ENCODE measurements around the gene KRTAP20-2.

The KRTAP20-2 gene

DNA sequence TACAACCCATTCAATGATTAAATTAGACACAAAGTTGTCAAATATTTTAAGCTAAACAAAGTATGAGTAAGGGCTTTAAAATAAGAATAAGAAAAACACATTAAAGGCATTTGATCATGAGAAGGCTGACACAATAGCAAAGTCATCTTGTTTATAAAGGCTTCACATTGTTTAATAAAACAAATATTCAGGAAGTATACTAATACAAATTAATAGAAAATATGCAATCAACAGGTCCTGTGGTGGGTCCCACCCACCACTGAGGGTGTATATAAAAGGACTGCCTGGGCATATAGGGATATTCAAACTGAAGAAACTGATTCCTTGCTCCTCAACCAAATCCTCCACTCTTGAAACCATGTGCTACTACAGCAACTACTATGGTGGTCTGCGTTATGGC, at the start of gene KRTAP20-2:
Gene KRTAP20-2, plus strand, starts transcription at position 301 of the 400 bp plus-strand sequence. Its CDS starts 58 bp downstream, at position 359.
- no peak for DNase-seq

DNA sequence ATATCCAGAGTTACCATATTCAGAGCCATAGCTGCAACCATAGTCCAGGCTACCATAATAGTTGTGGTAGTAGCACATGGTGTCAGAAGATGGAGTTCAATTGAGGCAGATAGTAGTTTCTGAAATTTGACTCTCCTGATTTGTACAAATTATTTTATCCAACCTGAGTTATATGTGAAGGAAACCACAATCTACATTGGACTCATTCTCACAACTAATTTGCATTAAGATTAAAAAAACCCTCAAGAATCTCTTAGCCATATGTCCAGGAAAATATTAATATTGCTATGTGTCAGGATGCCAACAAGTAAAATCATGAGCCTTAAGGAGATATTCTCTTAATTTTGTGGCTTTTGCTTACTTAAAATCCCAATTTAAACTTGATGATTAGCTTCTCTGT, 44.7 kb upstream of the KRTAP20-2 start, which contains the start of gene KRTAP22-2:
Gene KRTAP22-2, minus strand, starts transcription at position 101 of the 400 bp plus-strand sequence.
- no peak for DNase-seq

DNA sequence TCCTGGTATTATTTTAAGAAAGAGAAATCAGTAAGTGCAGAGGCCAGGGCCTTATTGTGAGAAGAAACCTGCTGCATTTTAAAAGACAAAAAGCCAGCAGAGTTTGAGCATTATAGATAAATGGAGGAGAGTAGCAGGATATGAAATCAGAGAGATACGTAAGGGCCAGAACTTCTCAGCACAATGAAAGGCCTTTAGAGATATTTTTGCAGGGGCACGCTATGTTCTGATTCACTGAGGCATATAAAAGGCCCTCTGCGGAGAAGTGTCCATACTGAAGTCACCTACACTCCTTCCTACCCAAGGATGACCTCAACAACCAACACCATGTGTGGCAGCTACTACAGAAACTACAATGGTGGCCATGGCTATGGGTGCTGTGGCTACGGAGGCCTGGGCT, 42.9 kb upstream of the KRTAP20-2 start, which contains the start of gene KRTAP6-3:
Gene KRTAP6-3, plus strand, starts transcription at position 301 of the 400 bp plus-strand sequence. Its CDS starts 6 bp downstream, at position 307.
- no peak for DNase-seq

GRCh38 chr21:30598802-30599201, 36.2 kb upstream of the KRTAP20-2 start, which contains the start of gene KRTAP6-2:
Gene KRTAP6-2 (minus strand): TSS chr21:30598902. CDS start chr21:30598874, 28 bp downstream.
- no peak for DNase-seq

- DNase-seq = no peak
Measured at GRCh38 chr21:30600787-30601186, 34.2 kb upstream of the KRTAP20-2 start, which contains the start of gene KRTAP22-1. Gene KRTAP22-1 (plus strand): TSS chr21:30601087.

DNA sequence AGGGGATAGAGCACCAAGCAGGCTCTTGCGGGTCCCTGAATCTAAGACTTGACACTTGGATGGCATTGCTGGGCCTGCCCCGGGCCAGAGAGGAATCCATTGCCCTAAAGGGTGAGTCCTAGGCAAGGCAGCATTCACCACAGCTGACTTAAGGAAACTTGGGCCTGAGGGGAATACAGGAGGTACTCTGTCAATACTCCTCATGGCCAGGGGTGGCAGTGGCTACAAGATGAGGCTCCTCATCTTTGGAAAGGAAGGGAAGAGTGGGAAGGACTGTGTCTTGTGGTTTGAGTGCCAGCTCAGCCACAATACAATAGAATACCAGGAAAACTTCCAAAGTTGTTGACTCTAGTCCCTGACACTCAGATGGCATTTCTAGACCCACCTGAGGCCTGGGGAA, 29.0 kb upstream of the KRTAP20-2 start:
- no peak for DNase-seq

DNA sequence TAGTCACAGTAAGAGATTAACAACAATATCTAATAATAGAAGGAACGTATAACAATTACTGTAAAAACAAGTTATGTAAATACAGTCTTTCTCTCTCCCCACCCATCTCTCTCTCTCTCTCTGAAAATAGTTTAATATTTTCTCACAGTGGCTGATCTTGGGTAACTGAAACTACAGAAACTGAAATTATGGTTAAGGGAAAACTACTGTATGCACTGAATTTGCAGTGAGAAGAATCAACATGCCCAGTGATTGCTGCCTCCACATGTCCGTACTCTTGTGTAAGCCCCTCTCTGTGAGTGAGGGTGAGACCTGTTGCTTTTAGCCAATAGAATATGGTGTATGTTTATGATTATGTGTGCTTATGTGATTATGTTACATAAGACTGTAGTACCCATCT, 22.9 kb upstream of the KRTAP20-2 start:
- DNase-seq = no peak

DNA sequence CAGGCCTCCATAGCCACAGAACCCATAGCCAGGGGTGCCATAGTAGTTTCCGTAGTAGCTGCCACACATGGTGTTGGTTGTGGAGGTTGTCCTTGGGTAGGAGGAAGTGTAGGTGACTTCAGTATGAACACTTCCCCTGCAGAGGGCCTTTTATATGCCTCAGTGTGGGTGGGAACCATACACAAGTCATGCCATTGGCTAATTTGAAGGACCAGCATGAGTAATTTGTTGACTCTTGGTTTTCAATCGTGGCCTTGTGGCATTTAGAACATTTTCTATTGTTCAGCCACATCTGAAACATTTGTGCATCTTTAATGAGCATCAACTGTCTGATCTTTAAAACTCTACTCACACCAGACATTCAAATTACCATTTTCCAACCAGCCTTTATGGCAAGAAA, 21.2 kb upstream of the KRTAP20-2 start, which contains the start of gene KRTAP6-1:
Gene KRTAP6-1, minus strand, starts transcription at position 95 of the 400 bp plus-strand sequence. Its CDS starts 26 bp downstream, at position 69.
- DNase-seq = no peak

DNA sequence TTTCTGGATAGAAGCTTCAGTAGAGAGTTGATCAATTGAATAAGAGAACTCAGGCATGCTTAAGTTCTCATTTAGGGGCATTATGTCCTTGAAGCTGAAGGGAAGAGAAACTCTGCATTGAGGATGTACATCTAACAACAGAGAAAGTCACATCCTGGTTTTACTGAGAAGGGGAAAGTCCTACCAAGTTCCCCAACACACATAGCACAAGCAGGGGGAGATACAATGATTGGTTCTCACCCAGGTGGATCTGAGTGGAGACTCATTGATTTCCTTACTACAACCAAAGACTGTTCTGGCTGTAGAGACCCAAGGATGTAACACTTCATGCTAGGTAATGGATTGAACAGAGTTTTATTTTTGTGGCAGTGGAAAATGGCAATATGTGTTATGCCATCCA, 19.8 kb upstream of the KRTAP20-2 start:
- DNase-seq = no peak

DNA sequence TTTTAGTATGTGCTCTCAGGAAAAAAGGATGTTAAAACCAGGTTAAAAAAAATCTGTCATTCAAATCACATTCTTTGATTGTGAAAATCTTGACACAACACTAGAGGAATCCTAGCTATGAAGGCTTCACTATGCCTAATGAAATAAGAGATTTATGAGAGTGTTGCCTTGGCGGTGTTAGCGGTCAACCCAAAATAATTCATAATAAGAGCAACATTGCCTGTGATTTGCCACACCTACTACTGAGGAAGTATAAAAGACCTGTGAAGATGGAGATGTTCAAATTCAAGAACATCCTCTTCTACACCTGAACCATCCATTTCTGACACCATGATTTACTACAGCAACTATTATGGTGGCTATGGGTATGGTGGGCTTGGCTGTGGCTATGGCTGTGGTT, 18.9 kb upstream of the KRTAP20-2 start, which contains the start of gene KRTAP20-1:
Gene KRTAP20-1, plus strand, starts transcription at position 301 of the 400 bp plus-strand sequence. Its CDS starts 30 bp downstream, at position 331.
- DNase-seq = no peak

GRCh38 chr21:30620080-30620479, 14.9 kb upstream of the KRTAP20-2 start:
- no peak for DNase-seq

GRCh38 chr21:30620522-30620921, 14.5 kb upstream of the KRTAP20-2 start, which contains the start of gene KRTAP20-4:
Gene KRTAP20-4 (plus strand): TSS chr21:30620627.
- no peak for DNase-seq

DNA sequence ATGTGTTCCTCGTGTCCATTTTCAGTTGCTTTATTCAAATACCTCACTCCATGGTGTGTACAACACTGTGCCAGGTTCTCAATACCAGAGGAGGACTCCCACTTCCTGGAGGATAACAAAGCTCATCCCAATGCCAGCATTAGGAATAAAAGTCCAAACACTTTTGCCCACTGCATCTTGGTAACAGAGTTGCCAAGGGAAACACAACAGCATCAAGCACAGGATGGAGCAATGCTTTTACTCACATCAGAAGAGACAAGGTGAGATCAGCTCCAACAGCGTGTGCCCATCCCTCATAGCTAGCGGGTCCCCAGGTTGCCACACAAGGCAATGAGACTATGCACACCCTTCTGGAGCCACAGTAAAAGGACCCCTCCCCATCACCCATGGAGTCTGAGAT, 11.6 kb upstream of the KRTAP20-2 start:
- DNase-seq = no peak

- no peak for DNase-seq
Measured at GRCh38 chr21:30625449-30626165, 9.4 kb upstream of the KRTAP20-2 start.

- no peak for DNase-seq
Measured at GRCh38 chr21:30628109-30628508, 6.9 kb upstream of the KRTAP20-2 start.

- DNase-seq = no peak
Measured at GRCh38 chr21:30629200-30629599, 5.8 kb upstream of the KRTAP20-2 start.

DNA sequence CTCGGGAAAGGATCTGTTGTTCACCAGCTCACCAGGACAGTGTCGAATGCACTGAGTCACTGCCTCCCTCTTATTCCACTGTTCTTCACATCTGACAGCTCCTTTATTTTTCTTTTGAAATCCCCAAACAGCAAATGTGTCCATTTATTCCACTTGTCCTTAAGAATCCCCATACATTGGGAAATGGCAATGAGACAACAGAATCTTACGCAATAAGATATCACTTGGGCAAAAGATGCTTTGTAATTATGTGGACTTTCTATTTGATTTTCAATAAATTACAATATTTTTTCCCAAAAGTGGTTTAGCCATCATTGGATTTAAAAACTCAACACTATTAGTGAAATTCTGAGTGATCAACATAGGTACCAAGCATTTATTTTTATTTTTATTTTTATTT, 3.7 kb downstream of the KRTAP20-2 start:
- DNase-seq = no peak

- no peak for DNase-seq
Measured at GRCh38 chr21:30642564-30642963, 7.6 kb downstream of the KRTAP20-2 start, which contains the start of gene KRTAP20-3. Gene KRTAP20-3 (plus strand): TSS chr21:30642864.

DNA sequence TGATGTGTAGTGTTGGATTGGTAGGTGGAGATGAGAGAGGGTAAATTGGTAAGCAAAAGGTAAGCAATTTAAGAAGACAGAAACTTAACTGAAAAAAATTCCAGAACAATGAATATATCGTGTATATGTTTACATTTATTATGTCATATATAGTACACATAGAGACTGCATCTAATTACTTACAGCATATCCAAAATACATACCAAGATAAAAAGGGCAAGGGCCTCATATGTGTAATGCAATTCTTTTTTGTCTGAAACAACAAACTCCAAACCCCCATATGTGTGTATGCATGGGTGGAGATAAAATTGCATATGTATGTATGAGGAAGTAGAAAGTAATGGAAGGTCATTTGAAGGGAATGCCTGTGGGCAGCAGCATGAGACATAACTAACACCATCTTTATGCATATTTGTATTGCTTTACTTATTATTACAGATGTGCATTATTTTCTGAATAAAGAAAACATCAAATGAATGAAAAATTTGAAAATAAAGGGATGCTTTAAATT, 12.0 kb downstream of the KRTAP20-2 start:
- DNase-seq = no peak

DNA sequence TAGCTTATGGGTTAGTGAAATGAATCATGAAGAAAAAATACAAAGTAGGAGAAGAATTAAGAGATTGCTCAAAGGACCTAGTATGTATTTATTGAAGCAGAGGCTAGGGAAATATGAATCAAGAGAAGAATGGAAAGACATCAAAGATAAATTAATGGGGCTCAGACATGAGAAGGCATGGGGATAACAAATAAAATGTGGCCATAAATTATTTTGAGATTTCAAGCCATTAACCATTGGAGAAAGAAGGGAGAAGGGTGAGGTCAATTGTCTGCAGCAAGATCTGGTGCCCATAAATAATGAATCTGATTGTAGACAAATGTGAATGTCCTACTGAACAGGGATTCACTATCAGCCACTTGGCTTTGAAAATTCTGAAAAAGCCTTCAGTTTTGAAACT, 17.9 kb downstream of the KRTAP20-2 start:
- DNase-seq = no peak

DNA sequence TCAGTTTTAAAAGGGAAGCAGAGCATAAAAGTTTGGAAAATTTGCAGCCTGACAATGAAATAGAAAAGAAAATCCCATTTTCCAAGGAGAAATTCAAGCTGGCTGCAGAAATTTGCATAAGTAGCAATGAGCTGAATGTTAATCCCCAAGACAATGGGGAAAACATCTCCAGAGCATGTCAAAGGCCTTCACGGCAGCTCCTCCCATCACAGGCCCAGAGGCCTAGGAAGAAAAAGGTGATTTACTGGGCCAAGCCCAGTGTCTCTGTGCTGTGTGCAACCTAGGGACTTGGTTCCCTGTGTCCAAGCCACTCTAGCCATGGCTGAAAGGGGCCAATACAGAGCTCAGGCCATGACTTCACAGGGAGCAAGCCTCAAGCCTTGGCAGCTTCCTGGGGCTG, 33.8 kb downstream of the KRTAP20-2 start:
- DNase-seq = no peak

DNA sequence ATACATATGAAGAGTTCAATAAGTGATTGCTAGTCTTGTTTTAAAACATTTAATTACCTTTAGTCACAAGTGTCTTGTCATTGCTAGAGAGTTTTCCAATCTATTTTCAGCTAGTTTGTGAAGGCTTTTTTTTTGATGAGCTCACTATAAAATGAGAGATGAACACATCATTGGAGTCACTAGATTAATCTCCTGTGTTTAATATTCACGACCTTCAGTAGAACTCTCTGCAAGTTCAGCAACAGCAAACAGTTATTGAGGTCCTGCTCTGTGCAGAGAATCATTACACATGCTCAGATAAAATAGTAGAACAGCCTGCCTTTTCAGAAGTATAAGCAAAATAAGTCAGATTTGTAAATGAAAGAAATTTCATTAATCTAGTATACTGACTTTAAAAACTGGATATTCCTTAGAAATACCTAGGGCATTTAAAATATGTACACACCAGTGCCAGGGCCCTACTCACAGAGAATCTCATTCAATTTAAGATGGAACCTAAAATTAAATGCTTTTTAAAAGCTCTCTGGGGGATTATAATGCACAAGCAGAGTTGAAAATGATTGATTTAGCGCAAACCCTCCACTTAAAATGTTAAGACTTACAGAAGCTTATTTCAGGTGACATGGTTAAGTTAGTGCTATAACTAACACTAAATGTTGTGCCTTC, 38.1 kb downstream of the KRTAP20-2 start:
- no peak for DNase-seq

- DNase-seq = no peak
Measured at GRCh38 chr21:30674312-30674711, 39.3 kb downstream of the KRTAP20-2 start.
